DOHH2 (cell line): ENCODE measurements around the gene PXK.

ENCODE experiments used
- CTCF ChIP-seq: fragments of 200-600 bp; sonication (generic); IDR thresholded peaks from one replicate; pipeline ENCODE4 v1.5.1; 2014; ENCODE audit warnings: antibody characterized with exemption, mild to moderate bottlenecking, low read depth, low read length; ENCODE audit not compliant: poor library complexity, severe bottlenecking
- EZH2phosphoT487 ChIP-seq: fragments of 200-600 bp; sonication (generic); IDR thresholded peaks from 2 replicates; pipeline ENCODE4 v1.6.1; 2017; ENCODE audit warnings: borderline replicate concordance, mild to moderate bottlenecking, antibody characterized with exemption, low read length, moderate library complexity, mixed read lengths

DNA sequence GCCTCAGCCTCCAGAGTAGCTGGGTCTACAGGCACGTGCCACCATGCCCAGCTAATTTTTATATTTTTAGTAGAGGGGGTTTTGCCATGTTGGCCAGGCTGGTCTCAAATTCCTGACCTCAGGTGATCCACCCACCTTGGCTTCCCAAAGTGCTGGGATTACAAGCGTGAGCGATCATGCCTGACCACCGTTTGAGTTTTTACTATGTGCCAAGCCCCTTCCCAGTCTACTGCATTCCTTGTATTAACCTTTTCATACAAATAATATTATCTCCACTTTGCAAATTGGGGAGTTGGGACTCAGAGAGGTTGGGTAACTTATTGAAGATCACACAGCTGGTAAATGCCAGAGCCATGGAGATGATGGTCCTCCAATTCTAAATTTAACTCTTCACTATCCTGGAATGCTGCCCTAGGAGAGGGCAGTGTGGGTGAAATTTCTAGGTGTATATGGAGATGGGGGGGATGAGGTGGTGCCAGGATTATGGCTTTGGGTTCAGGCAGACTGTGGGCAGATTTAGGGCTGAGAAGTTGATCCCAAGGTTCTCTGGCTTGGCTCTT is 1.0 kb upstream of the PXK start:
- TF ChIP-seq CTCF (no peak), EZH2phosphoT487 (no peak)
